Endodermal cell (in vitro differentiated cells): ENCODE results near the gene AUTS2. TPM values are rescaled to one million over a fixed set of nuclear protein-coding genes. Genes with fewer than 3 reads are reported as not detected.

ENCODE experiments used
- DNase-seq: peaks from one replicate; pipeline ENCODE4 v3.0.0-alpha.2; 2017
- H3K27ac ChIP-seq: 2 replicates; pipeline ENCODE4 v1.5.1; 2013; ENCODE audit warnings: mild to moderate bottlenecking, low read depth, low read length, moderate library complexity
- H3K27me3 ChIP-seq: 2 replicates; pipeline ENCODE4 v1.6.1; 2013; ENCODE audit warnings: mild to moderate bottlenecking, low read length, moderate library complexity; ENCODE audit not compliant: insufficient read depth, control insufficient read depth, poor library complexity, severe bottlenecking
- H3K36me3 ChIP-seq: 2 replicates; pipeline ENCODE4 v1.7.0; 2013; ENCODE audit warnings: mild to moderate bottlenecking, low read length, moderate library complexity; ENCODE audit not compliant: control insufficient read depth, insufficient read depth
- H3K4me1 ChIP-seq: one replicate; pipeline ENCODE4 v1.7.0; 2013; ENCODE audit warnings: low read length; ENCODE audit not compliant: control insufficient read depth, insufficient read depth
- H3K4me3 ChIP-seq: 2 replicates; pipeline ENCODE4 v1.5.1; 2013; ENCODE audit warnings: mild to moderate bottlenecking, low read length, moderate library complexity
- H3K9ac ChIP-seq: 2 replicates; pipeline ENCODE4 v1.6.1; 2013; ENCODE audit warnings: mild to moderate bottlenecking, low read length, moderate library complexity; ENCODE audit not compliant: poor library complexity, severe bottlenecking; ENCODE audit errors: extremely low read depth
- H3K9me3 ChIP-seq: 2 replicates; pipeline ENCODE4 v1.6.1; 2013; ENCODE audit warnings: mild to moderate bottlenecking, low read length, moderate library complexity; ENCODE audit not compliant: control insufficient read depth
- H3K27ac Mint-ChIP-seq: 2 replicates; pipeline ENCODE4 v1.8.0; 2020; ENCODE audit warnings: mixed read lengths
- H3K27me3 Mint-ChIP-seq: 2 replicates; pipeline ENCODE4 v1.8.0; 2021; ENCODE audit warnings: mild to moderate bottlenecking, mixed read lengths; ENCODE audit not compliant: insufficient read depth
- H3K36me3 Mint-ChIP-seq: 2 replicates; pipeline ENCODE4 v1.8.0; 2020; ENCODE audit warnings: low read depth, mixed read lengths
- H3K4me1 Mint-ChIP-seq: 2 replicates; pipeline ENCODE4 v1.8.0; 2020; ENCODE audit warnings: mixed read lengths
- H3K4me3 Mint-ChIP-seq: 2 replicates; pipeline ENCODE4 v1.8.0; 2020; ENCODE audit warnings: mild to moderate bottlenecking, moderate library complexity, mixed read lengths
- H3K9me3 Mint-ChIP-seq: 2 replicates; pipeline ENCODE4 v1.8.0; 2020; ENCODE audit warnings: mild to moderate bottlenecking, mixed read lengths
- WGBS, 2 experiments: methylation state at CpG; one replicate each; pipeline versions ENCODE4 v1.1.5 to v1.1.7; 2013; ENCODE audit warnings: missing lambda C conversion rate in 2 of 2, mixed read lengths in 1 of 2; ENCODE audit not compliant: insufficient coverage in 1 of 2, insufficient read length in 1 of 2; 5-methylcytosine and 5-hydroxymethylcytosine counted together
- total RNA-seq, 2 donors: library from RNA; stranded (reverse); fragmentation: NEBNext Ultra II Directional in 1 of 2; extraction: Animal tissue kit (Norgen Biotek cat#: 25700) in 1 of 2; gene quantifications; 2 replicates in 1 of 2; 3 replicates in 1 of 2; pipeline ENCODE4 v1.2.1, GENCODE V29; 2021
- TF ChIP-seq, protein P1 (sequence below): fragments of 200-600 bp; sonication (generic); conservative IDR thresholded peaks from 2 replicates; pipeline ENCODE4 v1.5.0; 2021; ENCODE audit warnings: antibody characterized with exemption, mild to moderate bottlenecking

Gene AUTS2
- total RNA-seq, 2 donors from 2014 or later, result 76.8 to 106 TPM

DNA sequence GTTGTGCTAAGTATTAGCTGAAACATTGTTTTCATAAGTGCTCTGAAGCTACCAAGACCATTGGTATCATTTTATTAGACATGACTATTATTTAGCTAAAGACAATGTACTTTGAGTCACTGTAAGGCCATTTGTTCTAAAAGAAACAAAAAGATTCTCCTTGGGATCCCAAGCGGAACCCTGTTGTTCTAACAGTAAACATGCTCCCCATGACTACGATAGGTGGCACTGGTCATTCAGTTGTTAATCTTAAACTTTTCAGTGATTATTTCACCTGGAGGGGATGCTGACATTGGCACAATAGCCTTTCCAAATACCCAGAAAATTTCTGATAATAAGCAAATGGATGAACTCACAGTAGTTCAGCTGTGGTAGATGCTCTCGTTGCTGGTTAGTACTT lies 715.0 kb downstream of the AUTS2 start:
- no peaks in the 10 kb centered on the region for H3K9me3 ChIP-seq
- H3K27me3 ChIP-seq, result no peaks in the 10 kb centered on the region
- H3K4me3 ChIP-seq, result no peak overlapping the region
- WGBS, 2 experiments, result 94 to 95% methylated on average over 3 of the region's 3 CpGs
- TF ChIP-seq, protein P1, sequence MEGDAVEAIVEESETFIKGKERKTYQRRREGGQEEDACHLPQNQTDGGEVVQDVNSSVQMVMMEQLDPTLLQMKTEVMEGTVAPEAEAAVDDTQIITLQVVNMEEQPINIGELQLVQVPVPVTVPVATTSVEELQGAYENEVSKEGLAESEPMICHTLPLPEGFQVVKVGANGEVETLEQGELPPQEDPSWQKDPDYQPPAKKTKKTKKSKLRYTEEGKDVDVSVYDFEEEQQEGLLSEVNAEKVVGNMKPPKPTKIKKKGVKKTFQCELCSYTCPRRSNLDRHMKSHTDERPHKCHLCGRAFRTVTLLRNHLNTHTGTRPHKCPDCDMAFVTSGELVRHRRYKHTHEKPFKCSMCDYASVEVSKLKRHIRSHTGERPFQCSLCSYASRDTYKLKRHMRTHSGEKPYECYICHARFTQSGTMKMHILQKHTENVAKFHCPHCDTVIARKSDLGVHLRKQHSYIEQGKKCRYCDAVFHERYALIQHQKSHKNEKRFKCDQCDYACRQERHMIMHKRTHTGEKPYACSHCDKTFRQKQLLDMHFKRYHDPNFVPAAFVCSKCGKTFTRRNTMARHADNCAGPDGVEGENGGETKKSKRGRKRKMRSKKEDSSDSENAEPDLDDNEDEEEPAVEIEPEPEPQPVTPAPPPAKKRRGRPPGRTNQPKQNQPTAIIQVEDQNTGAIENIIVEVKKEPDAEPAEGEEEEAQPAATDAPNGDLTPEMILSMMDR, result peak; percentile 39
- H3K4me1 ChIP-seq, result peaks cover 16% of the 10 kb centered on the region
- no peak overlapping the region for H3K9ac ChIP-seq
- Mint-ChIP-seq H3K27ac (no peak overlapping the region), H3K9me3 (no peaks in the 10 kb centered on the region), H3K36me3 (peaks cover 10% of the 10 kb centered on the region), H3K27me3 (no peaks in the 10 kb centered on the region), H3K4me1 (peaks cover 26% of the 10 kb centered on the region), H3K4me3 (no peak overlapping the region)
- H3K27ac ChIP-seq, result no peak overlapping the region
- no peaks in the 10 kb centered on the region for H3K36me3 ChIP-seq
- DNase-seq, result no peak

- Histone ChIP-seq H3K36me3 (no peaks in the 10 kb centered on the region), H3K4me1 (peaks cover 20% of the 10 kb centered on the region), H3K9ac (no peak overlapping the region), H3K27ac (no peak overlapping the region), H3K4me3 (no peak overlapping the region), H3K9me3 (no peaks in the 10 kb centered on the region), H3K27me3 (no peaks in the 10 kb centered on the region)
- Mint-ChIP-seq H3K27me3 (no peaks in the 10 kb centered on the region), H3K4me3 (no peak overlapping the region), H3K4me1 (peaks cover 30% of the 10 kb centered on the region), H3K9me3 (no peaks in the 10 kb centered on the region), H3K27ac (no peak overlapping the region), H3K36me3 (peaks cover 10% of the 10 kb centered on the region)
- DNase-seq, result no peak
- 87 to 90% methylated on average over 9 to 10 of the region's 10 CpGs for WGBS, 2 experiments
- TF ChIP-seq, protein P1, result no peak
These were observed 715.4 kb downstream of the AUTS2 start for GRCh38 chr7:70313687-70314086.

GRCh38 chr7:70314221-70314620 lies 715.9 kb downstream of the AUTS2 start:
- no peak for DNase-seq
- H3K9me3 Mint-ChIP-seq, result no peaks in the 10 kb centered on the region
- H3K27ac Mint-ChIP-seq, result no peak overlapping the region
- H3K4me1 Mint-ChIP-seq, result peaks cover 35% of the 10 kb centered on the region
- no peak overlapping the region for H3K4me3 Mint-ChIP-seq
- no peaks in the 10 kb centered on the region for H3K27me3 ChIP-seq
- no peak overlapping the region for H3K9ac ChIP-seq
- WGBS, 2 experiments, result 98 to 100% methylated on average over 2 of the region's 2 CpGs
- no peaks in the 10 kb centered on the region for H3K36me3 ChIP-seq
- no peaks in the 10 kb centered on the region for H3K27me3 Mint-ChIP-seq
- no peak overlapping the region for H3K27ac ChIP-seq
- H3K4me1 ChIP-seq, result peaks cover 24% of the 10 kb centered on the region
- H3K4me3 ChIP-seq, result no peak overlapping the region
- H3K9me3 ChIP-seq, result no peaks in the 10 kb centered on the region
- H3K36me3 Mint-ChIP-seq, result peaks cover 10% of the 10 kb centered on the region
- TF ChIP-seq, protein P1, result no peak
